H9 (cell line): ENCODE measurements around the gene BTNL8. TPM values are rescaled to one million over a fixed set of nuclear protein-coding genes. Genes with fewer than 3 reads are reported as not detected.

Experiments used
- DNase-seq: peaks from one replicate; pipeline ENCODE4 v3.0.0-alpha.2; 2017
- H2AFZ ChIP-seq: one replicate; pipeline ENCODE4 v1.6.1; 2013; ENCODE audit warnings: mild to moderate bottlenecking, low read length, control low read depth, moderate library complexity
- H2AK5ac ChIP-seq: 2 replicates; pipeline ENCODE4 v1.6.1; 2013; ENCODE audit warnings: low read length, control low read depth, mixed read lengths; ENCODE audit not compliant: insufficient read length
- H2BK120ac ChIP-seq: one replicate; pipeline ENCODE4 v1.6.1; 2013; ENCODE audit warnings: low read depth, mild to moderate bottlenecking, low read length, control low read depth, inconsistent platforms; ENCODE audit not compliant: poor library complexity, severe bottlenecking
- H2BK12ac ChIP-seq: 2 replicates; pipeline ENCODE4 v1.6.1; 2013; ENCODE audit warnings: low read length, control low read depth, mixed read lengths, low read depth; ENCODE audit not compliant: insufficient read length
- H2BK15ac ChIP-seq: 2 replicates; pipeline ENCODE4 v1.6.1; 2013; ENCODE audit warnings: low read depth, low read length, control low read depth
- H2BK20ac ChIP-seq: one replicate; pipeline ENCODE4 v1.6.1; 2013; ENCODE audit warnings: low read depth, mild to moderate bottlenecking, low read length, control low read depth, inconsistent platforms; ENCODE audit not compliant: poor library complexity, severe bottlenecking
- H2BK5ac ChIP-seq: 2 replicates; pipeline ENCODE4 v1.6.1; 2013; ENCODE audit warnings: low read length, control low read depth, mixed read lengths; ENCODE audit not compliant: insufficient read length
- H3K14ac ChIP-seq: 2 replicates; pipeline ENCODE4 v1.6.1; 2013; ENCODE audit warnings: low read length, control low read depth; ENCODE audit not compliant: insufficient read depth
- H3K18ac ChIP-seq: 2 replicates; pipeline ENCODE4 v1.6.1; 2013; ENCODE audit warnings: low read depth, mild to moderate bottlenecking, mixed read lengths, low read length, control low read depth; ENCODE audit not compliant: insufficient read length
- H3K23ac ChIP-seq: 2 replicates; pipeline ENCODE4 v1.6.1; 2013; ENCODE audit warnings: low read length, control low read depth, mixed read lengths, low read depth; ENCODE audit not compliant: insufficient read length
- H3K23me2 ChIP-seq: 2 replicates; pipeline ENCODE4 v1.6.1; 2013; ENCODE audit warnings: low read depth, mild to moderate bottlenecking, mixed read lengths, low read length, control low read depth; ENCODE audit not compliant: insufficient read length, poor library complexity, severe bottlenecking
- H3K27ac ChIP-seq: 2 replicates; pipeline ENCODE4 v1.5.1; 2013; ENCODE audit warnings: low read length, control low read depth, mixed read lengths, low read depth; ENCODE audit not compliant: insufficient read length
- H3K27me3 ChIP-seq: 2 replicates; pipeline ENCODE4 v1.6.1; 2013; ENCODE audit warnings: low read length, control low read depth, inconsistent platforms; ENCODE audit not compliant: insufficient read depth
- H3K4ac ChIP-seq: 2 replicates; pipeline ENCODE4 v1.6.1; 2013; ENCODE audit warnings: low read depth, mild to moderate bottlenecking, control low read depth, inconsistent platforms, low read length, moderate library complexity
- H3K4me1 ChIP-seq: 2 replicates; pipeline ENCODE4 v1.6.1; 2013; ENCODE audit warnings: low read length, control low read depth, inconsistent platforms; ENCODE audit not compliant: insufficient read depth
- H3K4me2 ChIP-seq: 2 replicates; pipeline ENCODE4 v1.6.1; 2013; ENCODE audit warnings: low read length, control low read depth, mixed read lengths; ENCODE audit not compliant: insufficient read length, insufficient read depth
- H3K56ac ChIP-seq: 2 replicates; pipeline ENCODE4 v1.6.1; 2013; ENCODE audit warnings: low read depth, mild to moderate bottlenecking, mixed read lengths, low read length, control low read depth; ENCODE audit not compliant: insufficient read length
- H3K79me1 ChIP-seq: 2 replicates; pipeline ENCODE4 v1.6.1; 2013; ENCODE audit warnings: low read depth, mild to moderate bottlenecking, moderate library complexity, low read length, control low read depth, inconsistent platforms; ENCODE audit not compliant: insufficient read depth, poor library complexity, severe bottlenecking
- H3K79me2 ChIP-seq: 2 replicates; pipeline ENCODE4 v1.6.1; 2013; ENCODE audit warnings: low read length, control low read depth, inconsistent platforms; ENCODE audit not compliant: insufficient read depth
- H3K9ac ChIP-seq: 2 replicates; pipeline ENCODE4 v1.6.1; 2013; ENCODE audit warnings: low read length, control low read depth, mixed read lengths; ENCODE audit not compliant: insufficient read length; ENCODE audit errors: extremely low read depth
- H3K9me3 ChIP-seq: one replicate; pipeline ENCODE4 v1.6.1; 2013; ENCODE audit warnings: low read depth, low read length, inconsistent platforms; ENCODE audit not compliant: control insufficient read depth
- H3T11ph ChIP-seq: one replicate; pipeline ENCODE4 v1.6.1; 2013; ENCODE audit warnings: mild to moderate bottlenecking, low read length, control low read depth, inconsistent platforms
- H4K20me1 ChIP-seq: one replicate; pipeline ENCODE4 v1.6.1; 2013; ENCODE audit not compliant: control insufficient read depth, insufficient read length, insufficient read depth
- H4K5ac ChIP-seq: 2 replicates; pipeline ENCODE4 v1.6.1; 2013; ENCODE audit warnings: low read depth, mild to moderate bottlenecking, mixed read lengths, low read length, control low read depth; ENCODE audit not compliant: insufficient read length
- H4K8ac ChIP-seq: replicated peaks from 2 replicates; pipeline ENCODE4 v1.6.1; 2013; ENCODE audit warnings: low read length, control low read depth, mixed read lengths, low read depth; ENCODE audit not compliant: insufficient read length
- H4K91ac ChIP-seq: 2 replicates; pipeline ENCODE4 v1.6.1; 2013; ENCODE audit warnings: low read depth, mild to moderate bottlenecking, moderate library complexity, mixed read lengths, low read length, control low read depth; ENCODE audit not compliant: insufficient read length
- H3K27ac Mint-ChIP-seq, 3 experiments: 2 replicates in 2 of 3; 3 replicates in 1 of 3; pipeline ENCODE4 v1.8.0; 2020 to 2021; ENCODE audit warnings: mixed read lengths in 3 of 3, mild to moderate bottlenecking in 1 of 3, moderate library complexity in 1 of 3
- H3K27me3 Mint-ChIP-seq: 2 replicates; pipeline ENCODE4 v1.8.0; 2021; ENCODE audit warnings: low read depth, mild to moderate bottlenecking, moderate library complexity, mixed read lengths
- H3K36me3 Mint-ChIP-seq, 3 experiments: 2 replicates in 2 of 3; 3 replicates in 1 of 3; pipeline ENCODE4 v1.8.0; 2020 to 2021; ENCODE audit warnings: low read depth in 3 of 3, mixed read lengths in 3 of 3; ENCODE audit not compliant: insufficient read depth in 1 of 3
- H3K4me1 Mint-ChIP-seq, 2 experiments: 2 replicates each; pipeline ENCODE4 v1.8.0; 2020; ENCODE audit warnings: mixed read lengths in 2 of 2
- H3K4me3 Mint-ChIP-seq, 2 experiments: 2 replicates in 1 of 2; 3 replicates in 1 of 2; pipeline ENCODE4 v1.8.0; 2020 to 2021; ENCODE audit warnings: mild to moderate bottlenecking in 2 of 2, mixed read lengths in 2 of 2, moderate library complexity in 1 of 2
- H3K9me3 Mint-ChIP-seq, 2 experiments: 2 replicates in 1 of 2; 3 replicates in 1 of 2; pipeline ENCODE4 v1.8.0; 2020; ENCODE audit warnings: mild to moderate bottlenecking in 2 of 2, mixed read lengths in 2 of 2, moderate library complexity in 1 of 2
- WGBS: extraction: QIAGEN DNeasy Blood & Tissue Kit; methylation state at CpG from one replicate; pipeline ENCODE4 v1.1.7; 2013; ENCODE audit warnings: missing lambda C conversion rate, low lambda C conversion rate, mixed read lengths; ENCODE audit not compliant: insufficient read length; ENCODE audit errors: extremely low coverage; 5-methylcytosine and 5-hydroxymethylcytosine counted together
- total RNA-seq: library from RNA; stranded (reverse); gene quantifications from 2 replicates; pipeline ENCODE4 v1.2.1, GENCODE V29; 2021
- TF ChIP-seq, protein P1 (sequence below): fragments of 200-600 bp; sonication (generic); conservative IDR thresholded peaks from 3 replicates; pipeline ENCODE4 v1.8.0; 2021; ENCODE audit warnings: antibody characterized with exemption, mild to moderate bottlenecking

The BTNL8 gene
- total RNA-seq, 1 experiment from 2014 or later: 0.13 TPM

DNA sequence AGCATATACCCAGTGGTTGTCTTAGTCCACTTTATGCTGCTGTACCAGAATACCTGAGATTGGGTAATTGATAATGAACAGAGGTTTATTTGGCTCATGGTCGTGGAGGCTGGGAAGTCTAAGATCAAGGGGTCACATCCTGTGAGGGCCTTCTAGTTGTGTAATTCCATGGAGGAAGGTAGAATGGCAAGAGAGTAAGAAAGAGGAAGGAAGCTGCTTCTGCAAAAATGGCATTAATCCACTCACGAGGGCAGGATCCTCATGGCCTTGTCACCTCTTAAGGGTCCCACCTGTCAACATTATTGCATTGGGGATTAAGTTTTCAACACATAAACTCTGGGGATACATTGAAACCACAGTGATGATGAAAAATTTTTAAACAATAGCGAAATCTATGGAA, 17.0 kb downstream of the BTNL8 start:
- no peak overlapping the region for H4K8ac ChIP-seq
- no peak overlapping the region for H3K23ac ChIP-seq
- no peak overlapping the region for H2AFZ ChIP-seq
- no peak overlapping the region for H3K4me2 ChIP-seq
- no peak overlapping the region for H4K5ac ChIP-seq
- Mint-ChIP-seq H3K4me3 (no peak overlapping the region), H3K4me1 (peaks cover 9 to 27% of the 10 kb centered on the region in 2 experiments), H3K36me3 (peaks cover 0 to 2% (median 0%) of the 10 kb centered on the region in 3 experiments; a peak in 1 of 7 replicates), H3K27me3 (peaks cover 2% of the 10 kb centered on the region; the same call in 1 of the 2 replicates), H3K9me3 (peaks cover 0 to 5% of the 10 kb centered on the region in 2 experiments; a peak in 4 of 5 replicates), H3K27ac (no peak overlapping the region)
- H3K79me2 ChIP-seq: no peaks in the 10 kb centered on the region
- TF ChIP-seq, protein P1, sequence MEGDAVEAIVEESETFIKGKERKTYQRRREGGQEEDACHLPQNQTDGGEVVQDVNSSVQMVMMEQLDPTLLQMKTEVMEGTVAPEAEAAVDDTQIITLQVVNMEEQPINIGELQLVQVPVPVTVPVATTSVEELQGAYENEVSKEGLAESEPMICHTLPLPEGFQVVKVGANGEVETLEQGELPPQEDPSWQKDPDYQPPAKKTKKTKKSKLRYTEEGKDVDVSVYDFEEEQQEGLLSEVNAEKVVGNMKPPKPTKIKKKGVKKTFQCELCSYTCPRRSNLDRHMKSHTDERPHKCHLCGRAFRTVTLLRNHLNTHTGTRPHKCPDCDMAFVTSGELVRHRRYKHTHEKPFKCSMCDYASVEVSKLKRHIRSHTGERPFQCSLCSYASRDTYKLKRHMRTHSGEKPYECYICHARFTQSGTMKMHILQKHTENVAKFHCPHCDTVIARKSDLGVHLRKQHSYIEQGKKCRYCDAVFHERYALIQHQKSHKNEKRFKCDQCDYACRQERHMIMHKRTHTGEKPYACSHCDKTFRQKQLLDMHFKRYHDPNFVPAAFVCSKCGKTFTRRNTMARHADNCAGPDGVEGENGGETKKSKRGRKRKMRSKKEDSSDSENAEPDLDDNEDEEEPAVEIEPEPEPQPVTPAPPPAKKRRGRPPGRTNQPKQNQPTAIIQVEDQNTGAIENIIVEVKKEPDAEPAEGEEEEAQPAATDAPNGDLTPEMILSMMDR: no peak
- no peaks in the 10 kb centered on the region for H3K4me1 ChIP-seq
- no peak overlapping the region for H2BK5ac ChIP-seq
- H3T11ph ChIP-seq: no peak overlapping the region
- H2AK5ac ChIP-seq: no peak overlapping the region
- H2BK15ac ChIP-seq: no peak overlapping the region
- no peaks in the 10 kb centered on the region for H3K9me3 ChIP-seq
- H3K56ac ChIP-seq: no peak overlapping the region
- H3K14ac ChIP-seq: no peak overlapping the region
- H3K23me2 ChIP-seq: no peaks in the 10 kb centered on the region
- H3K18ac ChIP-seq: no peak overlapping the region
- no peaks in the 10 kb centered on the region for H3K27me3 ChIP-seq
- no peak overlapping the region for H3K4ac ChIP-seq
- H4K20me1 ChIP-seq: no peaks in the 10 kb centered on the region
- H2BK20ac ChIP-seq: no peak overlapping the region
- no peaks in the 10 kb centered on the region for H3K79me1 ChIP-seq
- no peak for DNase-seq
- no peak overlapping the region for H2BK120ac ChIP-seq
- H3K9ac ChIP-seq: no peak overlapping the region
- WGBS: no CpG with 5 or more reads among the region's 3 CpGs
- no peak overlapping the region for H2BK12ac ChIP-seq
- no peak overlapping the region for H4K91ac ChIP-seq
- H3K27ac ChIP-seq: no peak overlapping the region
